GM19351 (cell line): ENCODE data around the gene SLC2A11.
A peak's percentile ranks its signal among the peaks of the same experiment; 100 is the strongest.
"Not testable (repeated sequence)": the region's sequence is repeated elsewhere in the genome, so short reads cannot be mapped to it uniquely, and the experiment has no call there.

ENCODE experiments used
- ATAC-seq: cut with Tn5 transposase; IDR thresholded peaks from one replicate; pipeline ENCODE4 v1.9.1; 2021; ENCODE audit warnings: mild to moderate bottlenecking, moderate library complexity; ENCODE audit not compliant: unreplicated experiment

SLC2A11 gene

GRCh38 chr22:23884140-23884539, 26.5 kb downstream of the SLC2A11 start:
- no peak for ATAC-seq

GRCh38 chr22:23888615-23889401, 31.1 kb downstream of the SLC2A11 start:
- no peak for ATAC-seq

GRCh38 chr22:23889620-23890019, 31.9 kb downstream of the SLC2A11 start:
- no peak for ATAC-seq

- no peak for ATAC-seq
These were observed 34.1 kb downstream of the SLC2A11 start for GRCh38 chr22:23891726-23892125.

- ATAC-seq: no peak
These were observed 34.5 kb downstream of the SLC2A11 start for GRCh38 chr22:23892130-23892529.

GRCh38 chr22:23892706-23893105, 35.0 kb downstream of the SLC2A11 start:
- no peak for ATAC-seq

GRCh38 chr22:23893121-23893944, 35.7 kb downstream of the SLC2A11 start:
- no peak for ATAC-seq

GRCh38 chr22:23893945-23894709, 36.5 kb downstream of the SLC2A11 start, which contains the start of gene MIF:
TSS of gene MIF (plus strand) at chr22:23894383. CDS start at chr22:23894475, 92 bp downstream.
- peak; percentile 76 for ATAC-seq

GRCh38 chr22:23894710-23895598, 37.3 kb downstream of the SLC2A11 start:
- ATAC-seq: peak; percentile 44

- no peak for ATAC-seq
These were observed 38.0 kb downstream of the SLC2A11 start for GRCh38 chr22:23895599-23896144.

GRCh38 chr22:23896166-23896522, 38.5 kb downstream of the SLC2A11 start:
- ATAC-seq: no peak

GRCh38 chr22:23896523-23897186, 39.0 kb downstream of the SLC2A11 start:
- ATAC-seq: no peak

GRCh38 chr22:23897320-23897719, 39.6 kb downstream of the SLC2A11 start:
- no peak for ATAC-seq

- no peak for ATAC-seq
These were observed 40.6 kb downstream of the SLC2A11 start for GRCh38 chr22:23898006-23898974.

GRCh38 chr22:23899042-23899745, 41.5 kb downstream of the SLC2A11 start:
- ATAC-seq: no peak

- not testable (repeated sequence) for ATAC-seq
These were observed 42.6 kb downstream of the SLC2A11 start for GRCh38 chr22:23900227-23900626.

GRCh38 chr22:23901600-23901999, 43.9 kb downstream of the SLC2A11 start:
- ATAC-seq: no peak
